HT-29 (cell line): ENCODE measurements around the gene ASGR1. TPM values are rescaled to one million over a fixed set of nuclear protein-coding genes. Genes with fewer than 3 reads are reported as not detected.
A peak's percentile ranks its signal among the peaks of the same experiment; 100 is the strongest.

Experiments
- DNase-seq: peaks from one replicate; pipeline ENCODE4 v3.0.0-alpha.2; 2015; ENCODE audit warnings: low spot score
- small RNA-seq: library from RNA; depleted of rRNA; stranded (forward); fragments of <200 nt; gene quantifications from one replicate; pipeline ENCODE3, GENCODE V24; 2014
- total RNA-seq: library from RNA; depleted of rRNA; stranded (reverse); fragments of >200 nt; shearing (Covaris generic); gene quantifications from 2 replicates; pipeline ENCODE4 v1.2.3, GENCODE V29; 2014; rRNA removed

ASGR1 gene
- total RNA-seq, 1 experiment from 2014 or later, result not detected

DNA sequence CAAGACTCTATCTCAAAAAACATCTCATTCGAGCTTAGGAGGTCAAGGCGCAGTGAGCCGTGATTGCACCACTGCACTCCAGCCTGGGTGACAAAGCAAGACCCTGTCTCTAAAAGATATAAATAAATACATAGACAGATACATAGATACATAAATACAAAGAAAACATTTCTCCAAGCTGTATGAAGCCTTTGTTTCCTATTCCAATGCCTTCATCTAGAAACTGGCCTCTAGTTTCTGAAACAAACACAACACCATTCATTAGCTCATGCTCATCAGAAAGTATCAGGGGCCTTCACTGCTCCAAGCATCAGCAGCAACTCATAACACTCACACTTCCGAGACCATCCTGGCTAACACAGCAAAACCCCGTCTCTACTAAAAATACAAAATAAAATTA lies 54.2 kb downstream of the ASGR1 start:
- no peak for DNase-seq

DNA sequence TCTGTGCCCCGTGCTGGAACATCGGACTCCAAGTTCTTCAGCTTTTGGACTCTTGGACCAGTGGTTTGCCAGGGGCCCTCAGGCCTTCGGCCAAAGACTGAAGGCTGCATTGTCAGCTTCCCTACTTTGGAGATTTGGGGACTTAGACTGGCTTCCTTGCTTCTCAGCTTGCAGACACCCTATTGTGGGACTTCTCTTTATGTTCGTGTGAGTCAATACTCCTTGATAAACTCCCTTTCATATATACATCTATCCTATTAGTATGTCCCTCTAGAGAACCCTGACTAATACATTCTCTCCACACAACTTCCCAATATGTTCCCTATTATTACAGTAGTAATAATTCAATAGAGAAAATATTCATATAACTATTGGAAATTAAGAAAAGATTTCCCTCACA lies 55.3 kb downstream of the ASGR1 start:
- DNase-seq, result no peak

Small RNA genes lying within 50 kb of the gene (small RNA-seq; reads per million reads assigned to genes)
- gene AC120057.4 (not detected), gene MIR324 (1.0 reads per million, percentile 35 among the genes with 10 or more reads in this experiment)

Other genes starting within 250 kb of the ASGR1 start
- not detected in 2 replicates for gene ALOX12, start 183.3 kb downstream of the ASGR1 start, total RNA-seq
- 111 and 114 TPM in 2 replicates for gene RNASEK, start 166.7 kb downstream of the ASGR1 start, total RNA-seq
- gene BCL6B, start 156.3 kb downstream of the ASGR1 start, total RNA-seq, result not detected in 2 replicates
- gene SLC16A13, start 143.4 kb downstream of the ASGR1 start, total RNA-seq, result 0.16 and 0.28 TPM in 2 replicates
- gene SLC16A11, start 135.3 kb downstream of the ASGR1 start, total RNA-seq, result not detected in 2 replicates
- gene CLEC10A, start 99.1 kb downstream of the ASGR1 start, total RNA-seq, result not detected in 2 replicates
- gene ASGR2, start 64.5 kb downstream of the ASGR1 start, total RNA-seq, result not detected in 2 replicates
- 0.26 and 1.6 TPM in 2 replicates for gene DLG4, start 40.5 kb upstream of the ASGR1 start, total RNA-seq
- 469 and 546 TPM in 2 replicates for gene ACADVL, start 40.6 kb upstream of the ASGR1 start, total RNA-seq
- 42.6 and 48.6 TPM in 2 replicates for gene DVL2, start 55.1 kb upstream of the ASGR1 start, total RNA-seq
- 29.3 and 31.7 TPM in 2 replicates for gene PHF23, start 60.1 kb upstream of the ASGR1 start, total RNA-seq
- 72.3 and 84.0 TPM in 2 replicates for gene GABARAP, start 63.1 kb upstream of the ASGR1 start, total RNA-seq
- 32.8 and 51.4 TPM in 2 replicates for gene CTDNEP1, start 72.4 kb upstream of the ASGR1 start, total RNA-seq
- 46.5 and 46.7 TPM in 2 replicates for gene ELP5, start 72.8 kb upstream of the ASGR1 start, total RNA-seq
- 383 and 429 TPM in 2 replicates for gene CLDN7, start 83.1 kb upstream of the ASGR1 start, total RNA-seq
- gene SLC2A4, start 102.3 kb upstream of the ASGR1 start, total RNA-seq, result 0.26 and 0.38 TPM in 2 replicates
- gene YBX2, start 115.3 kb upstream of the ASGR1 start, total RNA-seq, result 16.3 and 19.4 TPM in 2 replicates
- 915 and 962 TPM in 2 replicates for gene EIF5A, start 128.3 kb upstream of the ASGR1 start, total RNA-seq
- gene GPS2, start 136.0 kb upstream of the ASGR1 start, total RNA-seq, result 45.7 and 49.0 TPM in 2 replicates
- 18.0 and 21.1 TPM in 2 replicates for gene NEURL4, start 150.0 kb upstream of the ASGR1 start, total RNA-seq
- 0.08 TPM in 1 of 2 replicates, not detected in the other for gene ACAP1, start 157.2 kb upstream of the ASGR1 start, total RNA-seq
- 5.0 and 6.2 TPM in 2 replicates for gene KCTD11, start 172.8 kb upstream of the ASGR1 start, total RNA-seq
- not detected in 2 replicates for gene TMEM95, start 175.8 kb upstream of the ASGR1 start, total RNA-seq
- 4.8 and 9.4 TPM in 2 replicates for gene TNK1, start 201.7 kb upstream of the ASGR1 start, total RNA-seq
- gene PLSCR3, start 215.2 kb upstream of the ASGR1 start, total RNA-seq, result 28.5 and 32.4 TPM in 2 replicates
- gene TMEM256, start 224.7 kb upstream of the ASGR1 start, total RNA-seq, result 84.6 and 111 TPM in 2 replicates
- gene NLGN2, start 228.5 kb upstream of the ASGR1 start, total RNA-seq, result 2.2 and 2.7 TPM in 2 replicates
- gene SPEM1, start 241.0 kb upstream of the ASGR1 start, total RNA-seq, result not detected in 2 replicates
- not detected in 2 replicates for gene SPEM2, start 246.2 kb upstream of the ASGR1 start, total RNA-seq
- not detected in 2 replicates for gene SPEM3, start 249.5 kb upstream of the ASGR1 start, total RNA-seq